Neural progenitor cell (in vitro differentiated cells): ENCODE results near the gene MRPL33. TPM values are rescaled to one million over a fixed set of nuclear protein-coding genes. Genes with fewer than 3 reads are reported as not detected.

ENCODE experiments used
- DNase-seq: peaks from one replicate; pipeline ENCODE4 v3.0.0-alpha.2; 2016; ENCODE audit warnings: low spot score
- H2AFZ ChIP-seq: fragments of 200-600 bp; sonication (generic); replicated peaks from 2 replicates; pipeline ENCODE4 v1.6.1; 2016; ENCODE audit warnings: antibody characterized with exemption
- H3F3A ChIP-seq: fragments of 200-600 bp; sonication (generic); 2 replicates; pipeline ENCODE4 v1.6.1; 2016; ENCODE audit warnings: antibody characterized with exemption, low read depth
- H3K27ac ChIP-seq: fragments of 200-600 bp; sonication (generic); 2 replicates; pipeline ENCODE4 v1.5.1; 2016; ENCODE audit warnings: mild to moderate bottlenecking
- H3K27me3 ChIP-seq: fragments of 200-600 bp; sonication (generic); 2 replicates; pipeline ENCODE4 v1.6.1; 2016; ENCODE audit warnings: mild to moderate bottlenecking, moderate library complexity
- H3K36me3 ChIP-seq: fragments of 200-600 bp; sonication (generic); 2 replicates; pipeline ENCODE4 v1.5.1; 2016
- H3K4me1 ChIP-seq: fragments of 200-600 bp; sonication (generic); 2 replicates; pipeline ENCODE4 v1.6.1; 2016; ENCODE audit warnings: mixed run types
- H3K4me2 ChIP-seq: fragments of 200-600 bp; sonication (generic); 2 replicates; pipeline ENCODE4 v1.6.1; 2016
- H3K4me3 ChIP-seq: fragments of 200-600 bp; sonication (generic); 2 replicates; pipeline ENCODE4 v1.5.1; 2016
- H3K79me2 ChIP-seq: fragments of 200-600 bp; sonication (generic); 2 replicates; pipeline ENCODE4 v1.6.1; 2016; ENCODE audit warnings: low read depth
- H3K9ac ChIP-seq: fragments of 200-600 bp; sonication (generic); 2 replicates; pipeline ENCODE4 v1.6.1; 2016
- H3K9me3 ChIP-seq: fragments of 200-600 bp; sonication (generic); 2 replicates; pipeline ENCODE4 v1.5.1; 2016; ENCODE audit warnings: low read depth
- H4K20me1 ChIP-seq: fragments of 200-600 bp; sonication (generic); 2 replicates; pipeline ENCODE4 v1.6.1; 2016; ENCODE audit warnings: low read depth
- H3K27ac Mint-ChIP-seq: 3 replicates; pipeline ENCODE4 v1.8.0; 2021; ENCODE audit warnings: mixed read lengths
- H3K27me3 Mint-ChIP-seq: 2 replicates; pipeline ENCODE4 v1.8.0; 2022; ENCODE audit warnings: low read depth, mild to moderate bottlenecking, inconsistent platforms, moderate library complexity, mixed read lengths; ENCODE audit not compliant: insufficient read depth
- H3K36me3 Mint-ChIP-seq: 3 replicates; pipeline ENCODE4 v1.8.0; 2021; ENCODE audit warnings: mixed read lengths
- H3K4me1 Mint-ChIP-seq: 3 replicates; pipeline ENCODE4 v1.8.0; 2021; ENCODE audit warnings: mixed read lengths
- H3K4me3 Mint-ChIP-seq: 3 replicates; pipeline ENCODE4 v1.8.0; 2021; ENCODE audit warnings: mild to moderate bottlenecking, moderate library complexity, mixed read lengths
- H3K9me3 Mint-ChIP-seq: 3 replicates; pipeline ENCODE4 v1.8.0; 2020; ENCODE audit warnings: mixed read lengths
- EZH2 ChIP-seq: fragments of 200-600 bp; sonication (generic); IDR thresholded peaks from 2 replicates; pipeline ENCODE4 v1.6.1; 2017; ENCODE audit warnings: antibody characterized with exemption, mild to moderate bottlenecking, moderate library complexity
- EZH2phosphoT487 ChIP-seq: fragments of 200-600 bp; sonication (generic); IDR thresholded peaks from 2 replicates; pipeline ENCODE4 v1.6.1; 2017; ENCODE audit warnings: antibody characterized with exemption
- total RNA-seq: library from RNA; depleted of rRNA; stranded (reverse); fragments of >200 nt; gene quantifications from 2 replicates; pipeline ENCODE4 v1.2.3, GENCODE V29; 2015; ENCODE audit warnings: low replicate concordance
- TF ChIP-seq, protein P1 (sequence below): fragments of 200-600 bp; sonication (generic); IDR thresholded peaks from 2 replicates; pipeline ENCODE4 v1.5.1; 2017; ENCODE audit warnings: antibody characterized with exemption, mild to moderate bottlenecking

Gene MRPL33
- total RNA-seq, 1 donor from 2014 or later, result 147 TPM

DNA sequence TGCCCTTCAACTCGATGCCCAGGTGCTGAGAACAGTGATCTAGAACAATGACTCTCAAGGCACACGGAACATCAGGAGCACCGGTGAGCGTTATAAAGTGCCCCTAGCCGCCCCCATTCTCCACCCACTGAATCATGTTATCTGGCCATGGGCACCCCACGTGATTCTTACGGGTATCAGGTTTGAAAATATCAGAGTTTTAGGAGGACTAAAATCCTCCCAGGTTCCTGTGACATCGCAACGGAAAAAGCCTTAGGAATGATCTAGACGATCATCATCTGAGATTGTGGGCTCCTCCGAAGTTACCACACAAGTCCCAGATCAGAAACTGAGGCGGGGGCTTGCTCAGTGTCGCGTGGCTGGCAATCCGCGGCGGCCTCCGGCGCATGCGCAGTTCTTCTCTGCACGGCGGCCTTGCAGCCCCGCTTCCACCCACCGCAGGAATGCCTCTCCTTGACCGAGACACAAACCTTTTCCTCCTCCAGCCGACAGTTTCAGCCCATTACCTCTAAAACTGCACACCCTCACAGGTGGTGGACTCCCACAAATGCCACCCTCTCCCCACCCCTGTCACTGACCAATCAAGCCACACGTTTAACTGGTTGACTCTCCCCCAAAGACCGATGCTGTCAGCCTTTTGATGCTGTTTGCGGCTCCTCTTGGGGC lies 5.8 kb upstream of the MRPL33 start:
- Histone ChIP-seq H3K9ac (no peak overlapping the region), H3K27ac (no peak overlapping the region), H3K9me3 (no peaks in the 10 kb centered on the region), H4K20me1 (no peaks in the 10 kb centered on the region), H3K4me3 (no peak overlapping the region), H3K4me2 (no peak overlapping the region), H3F3A (no peaks in the 10 kb centered on the region), H2AFZ (no peak overlapping the region), H3K4me1 (no peaks in the 10 kb centered on the region), H3K36me3 (no peaks in the 10 kb centered on the region), H3K27me3 (no peaks in the 10 kb centered on the region), H3K79me2 (no peaks in the 10 kb centered on the region)
- H3K27ac Mint-ChIP-seq, result no peak overlapping the region
- H3K9me3 Mint-ChIP-seq, result no peaks in the 10 kb centered on the region
- no peak for TF ChIP-seq EZH2phosphoT487
- TF ChIP-seq, protein P1, sequence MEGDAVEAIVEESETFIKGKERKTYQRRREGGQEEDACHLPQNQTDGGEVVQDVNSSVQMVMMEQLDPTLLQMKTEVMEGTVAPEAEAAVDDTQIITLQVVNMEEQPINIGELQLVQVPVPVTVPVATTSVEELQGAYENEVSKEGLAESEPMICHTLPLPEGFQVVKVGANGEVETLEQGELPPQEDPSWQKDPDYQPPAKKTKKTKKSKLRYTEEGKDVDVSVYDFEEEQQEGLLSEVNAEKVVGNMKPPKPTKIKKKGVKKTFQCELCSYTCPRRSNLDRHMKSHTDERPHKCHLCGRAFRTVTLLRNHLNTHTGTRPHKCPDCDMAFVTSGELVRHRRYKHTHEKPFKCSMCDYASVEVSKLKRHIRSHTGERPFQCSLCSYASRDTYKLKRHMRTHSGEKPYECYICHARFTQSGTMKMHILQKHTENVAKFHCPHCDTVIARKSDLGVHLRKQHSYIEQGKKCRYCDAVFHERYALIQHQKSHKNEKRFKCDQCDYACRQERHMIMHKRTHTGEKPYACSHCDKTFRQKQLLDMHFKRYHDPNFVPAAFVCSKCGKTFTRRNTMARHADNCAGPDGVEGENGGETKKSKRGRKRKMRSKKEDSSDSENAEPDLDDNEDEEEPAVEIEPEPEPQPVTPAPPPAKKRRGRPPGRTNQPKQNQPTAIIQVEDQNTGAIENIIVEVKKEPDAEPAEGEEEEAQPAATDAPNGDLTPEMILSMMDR, result no peak
- no peak for TF ChIP-seq EZH2
- DNase-seq, result no peak
- H3K27me3 Mint-ChIP-seq, result peaks cover 6% of the 10 kb centered on the region
- no peaks in the 10 kb centered on the region for H3K36me3 Mint-ChIP-seq
- H3K4me1 Mint-ChIP-seq, result peaks cover under 1% of the 10 kb centered on the region
- H3K4me3 Mint-ChIP-seq, result no peak overlapping the region

DNA sequence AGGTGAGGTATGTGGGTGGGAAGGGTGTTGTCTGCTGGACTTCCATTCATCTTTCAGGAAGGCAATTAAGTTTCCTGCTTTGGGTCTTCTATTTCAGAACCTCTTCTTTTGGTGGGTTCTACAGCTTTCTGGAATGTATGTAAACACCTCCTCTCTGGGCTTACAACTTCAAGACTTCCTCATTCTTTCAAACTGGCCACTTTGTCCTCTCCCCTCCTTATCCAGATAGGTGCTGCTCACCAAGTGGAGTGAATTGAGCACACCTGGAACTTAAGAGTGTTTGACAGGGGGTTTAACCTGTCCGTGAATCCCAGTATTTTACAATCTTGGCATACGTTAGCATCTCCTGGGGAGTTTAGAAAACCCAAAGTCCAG lies 5.2 kb upstream of the MRPL33 start:
- Mint-ChIP-seq H3K36me3 (no peaks in the 10 kb centered on the region), H3K4me1 (peaks cover 6% of the 10 kb centered on the region), H3K27me3 (peaks cover 6% of the 10 kb centered on the region), H3K9me3 (no peaks in the 10 kb centered on the region), H3K27ac (no peak overlapping the region), H3K4me3 (no peak overlapping the region)
- no peak overlapping the region for H3K27ac ChIP-seq
- DNase-seq, result no peak
- no peak overlapping the region for H2AFZ ChIP-seq
- no peaks in the 10 kb centered on the region for H3K36me3 ChIP-seq
- no peak overlapping the region for H3K9ac ChIP-seq
- H4K20me1 ChIP-seq, result no peaks in the 10 kb centered on the region
- peaks cover 2% of the 10 kb centered on the region for H3F3A ChIP-seq
- H3K27me3 ChIP-seq, result no peaks in the 10 kb centered on the region
- no peaks in the 10 kb centered on the region for H3K9me3 ChIP-seq
- H3K4me1 ChIP-seq, result no peaks in the 10 kb centered on the region
- no peaks in the 10 kb centered on the region for H3K79me2 ChIP-seq
- no peak overlapping the region for H3K4me3 ChIP-seq
- TF ChIP-seq EZH2 (no peak), EZH2phosphoT487 (no peak)
- TF ChIP-seq, protein P1, result no peak
- H3K4me2 ChIP-seq, result no peak overlapping the region

DNA sequence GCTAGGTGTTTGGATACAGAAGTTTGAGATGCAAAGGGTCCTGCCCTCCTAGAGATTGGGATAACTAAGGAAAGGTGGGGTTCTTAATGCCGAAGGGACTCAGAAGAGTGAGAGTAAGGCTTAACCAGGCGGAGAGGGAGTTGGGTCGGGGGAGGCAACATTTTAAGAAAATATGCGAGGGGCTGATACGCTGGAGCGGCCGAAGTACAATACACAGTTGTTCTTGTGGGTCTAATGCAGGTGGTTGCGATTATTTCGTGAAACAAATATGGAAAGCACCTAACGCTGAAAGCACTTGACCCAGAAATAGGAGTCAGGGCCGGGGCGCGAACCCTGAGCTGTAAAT lies 344 bp upstream of the MRPL33 start:
- H3K36me3 Mint-ChIP-seq, result peaks cover 8% of the 10 kb centered on the region
- peak overlapping the region; percentile 95 for H3K27ac Mint-ChIP-seq
- no peak for TF ChIP-seq EZH2phosphoT487
- no peak for TF ChIP-seq EZH2
- TF ChIP-seq, protein P1, result no peak

More for the DNA sequence above, 344 bp upstream of the MRPL33 start:
- H3K27ac ChIP-seq, result no peak overlapping the region
- H3K36me3 ChIP-seq, result no peaks in the 10 kb centered on the region
- no peaks in the 10 kb centered on the region for H3K9me3 Mint-ChIP-seq
- H3K4me1 Mint-ChIP-seq, result peaks cover 22% of the 10 kb centered on the region
- peaks cover 13% of the 10 kb centered on the region for H3K4me1 ChIP-seq
- DNase-seq, result no peak
- H3K4me3 Mint-ChIP-seq, result peak overlapping the region; percentile 100
- peaks cover 12% of the 10 kb centered on the region for H3F3A ChIP-seq
- peaks cover 13% of the 10 kb centered on the region for H4K20me1 ChIP-seq
- no peak overlapping the region for H3K9ac ChIP-seq
- H3K27me3 Mint-ChIP-seq, result peaks cover 8% of the 10 kb centered on the region
- H3K9me3 ChIP-seq, result no peaks in the 10 kb centered on the region
- H3K27me3 ChIP-seq, result no peaks in the 10 kb centered on the region
- peaks cover 44% of the 10 kb centered on the region for H3K79me2 ChIP-seq
- H3K4me3 ChIP-seq, result peak overlapping the region; percentile 94
- H2AFZ ChIP-seq, result peak overlapping the region; percentile 80
- H3K4me2 ChIP-seq, result peak overlapping the region; percentile 89
